Measurements from ENCODE around the gene ETV5.
"Not testable (repeated sequence)": the region's sequence is repeated elsewhere in the genome, so short reads cannot be mapped to it uniquely, and the experiment has no call there.

The ETV5 gene

GRCh38 chr3:186060222-186060621 lies 48.7 kb downstream of the ETV5 start:
- DNase-seq, result no peak

DNA sequence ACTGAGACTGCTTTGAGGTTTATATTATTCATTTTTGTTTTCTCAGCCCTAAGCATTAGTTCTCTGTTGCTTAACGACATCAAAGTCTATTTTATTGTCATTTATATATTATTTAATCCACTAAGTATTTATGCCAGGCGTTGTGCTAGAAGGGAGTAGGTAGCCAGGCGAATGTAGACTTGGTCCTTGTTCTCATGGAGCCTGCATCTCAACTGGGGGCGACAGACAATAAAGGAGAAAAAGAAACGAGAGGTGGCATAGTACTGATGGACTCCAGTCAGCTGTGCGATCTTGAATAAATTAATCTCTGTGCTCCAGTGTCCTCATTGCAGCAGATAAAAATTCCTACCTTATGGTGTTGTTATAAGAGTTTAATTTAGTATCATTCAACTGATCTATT lies 49.7 kb downstream of the ETV5 start:
- no peak for DNase-seq

DNA sequence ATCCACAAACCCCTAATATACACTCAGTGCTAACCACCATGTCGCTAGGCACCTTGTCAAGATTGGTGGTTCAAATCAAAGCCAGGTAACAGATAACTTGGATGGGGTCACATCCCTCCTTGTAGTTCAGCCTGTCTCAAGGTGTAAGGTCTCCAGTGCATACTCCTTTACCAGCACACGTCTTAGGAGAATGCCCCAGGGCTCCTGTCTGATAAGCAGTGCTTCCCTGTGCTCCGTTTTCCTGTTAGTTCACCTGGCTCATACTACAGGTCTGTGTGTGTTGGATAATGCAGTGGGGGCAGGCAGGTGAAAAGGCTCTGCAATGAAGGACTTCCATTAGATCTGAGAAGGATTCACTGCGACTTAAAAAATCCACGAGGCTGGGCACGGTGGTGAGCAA lies 50.7 kb downstream of the ETV5 start:
- DNase-seq, result no peak

- DNase-seq, result no peak
Observed at GRCh38 chr3:186057594-186057993, 51.3 kb downstream of the ETV5 start.

DNA sequence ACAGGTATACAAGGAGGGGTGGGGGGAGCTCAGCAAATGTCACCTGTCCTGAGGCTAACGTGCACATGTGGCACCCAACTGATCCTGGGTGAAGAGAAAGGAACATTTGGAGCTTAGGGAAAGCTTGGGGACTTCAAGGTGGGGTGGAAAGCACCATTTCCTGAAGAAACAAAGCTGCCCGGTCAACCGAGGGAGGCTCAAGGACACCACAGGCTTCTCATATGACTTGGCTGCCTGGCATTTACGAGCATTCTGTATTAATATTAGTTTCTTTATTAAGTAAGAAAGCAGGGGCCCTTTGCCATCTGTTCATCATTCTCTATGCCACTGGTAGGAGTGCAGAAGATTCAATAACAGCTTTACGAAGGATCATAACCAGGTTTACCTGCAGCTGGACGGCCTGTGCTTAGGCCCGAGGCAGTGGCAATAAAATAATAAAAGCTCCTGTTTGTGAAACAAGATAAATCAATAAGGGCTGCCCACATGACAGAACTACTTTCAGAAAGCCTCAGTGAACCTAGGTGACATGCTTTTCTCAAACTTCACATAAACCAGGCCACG lies 54.0 kb downstream of the ETV5 start:
- DNase-seq, result no peak

DNA sequence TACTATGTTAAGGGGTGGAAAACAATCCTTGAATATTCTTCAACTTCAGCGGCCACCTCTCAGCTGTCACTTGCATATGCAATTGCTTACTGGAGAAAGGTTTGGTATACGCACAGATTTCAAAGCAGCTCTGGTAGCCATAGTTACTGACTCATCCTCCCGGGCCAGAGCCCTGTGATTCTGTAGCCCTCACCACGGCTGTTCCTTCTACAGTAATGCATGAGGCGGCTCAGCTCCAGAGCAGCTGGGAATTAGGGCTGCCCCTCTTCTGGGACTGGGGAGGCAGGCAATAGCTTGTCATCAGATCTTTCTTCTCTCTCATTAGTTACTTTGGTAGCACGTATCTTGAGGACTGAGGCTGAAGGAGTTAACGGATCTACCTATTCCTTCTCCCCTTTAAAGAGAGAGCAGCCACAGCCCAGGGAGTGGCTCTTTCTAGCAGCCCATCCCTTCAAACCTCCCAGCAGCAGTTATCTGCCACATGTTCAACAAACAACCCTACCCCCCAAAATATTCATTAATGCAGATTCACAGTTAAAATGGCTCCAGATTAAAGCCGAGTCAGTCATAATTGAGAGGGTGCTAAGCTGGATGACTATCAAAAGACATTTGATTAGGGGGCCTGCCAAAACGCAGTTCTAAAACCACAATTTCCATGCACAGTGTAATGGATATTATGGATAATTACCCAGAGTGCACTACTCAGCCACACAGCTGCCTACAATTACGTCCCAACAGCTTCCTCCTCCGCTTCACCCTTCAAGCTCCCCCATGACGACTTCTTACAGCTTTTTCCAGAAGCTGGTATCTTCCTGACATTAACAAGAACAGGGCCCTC lies 54.7 kb downstream of the ETV5 start:
- DNase-seq, result no peak

DNA sequence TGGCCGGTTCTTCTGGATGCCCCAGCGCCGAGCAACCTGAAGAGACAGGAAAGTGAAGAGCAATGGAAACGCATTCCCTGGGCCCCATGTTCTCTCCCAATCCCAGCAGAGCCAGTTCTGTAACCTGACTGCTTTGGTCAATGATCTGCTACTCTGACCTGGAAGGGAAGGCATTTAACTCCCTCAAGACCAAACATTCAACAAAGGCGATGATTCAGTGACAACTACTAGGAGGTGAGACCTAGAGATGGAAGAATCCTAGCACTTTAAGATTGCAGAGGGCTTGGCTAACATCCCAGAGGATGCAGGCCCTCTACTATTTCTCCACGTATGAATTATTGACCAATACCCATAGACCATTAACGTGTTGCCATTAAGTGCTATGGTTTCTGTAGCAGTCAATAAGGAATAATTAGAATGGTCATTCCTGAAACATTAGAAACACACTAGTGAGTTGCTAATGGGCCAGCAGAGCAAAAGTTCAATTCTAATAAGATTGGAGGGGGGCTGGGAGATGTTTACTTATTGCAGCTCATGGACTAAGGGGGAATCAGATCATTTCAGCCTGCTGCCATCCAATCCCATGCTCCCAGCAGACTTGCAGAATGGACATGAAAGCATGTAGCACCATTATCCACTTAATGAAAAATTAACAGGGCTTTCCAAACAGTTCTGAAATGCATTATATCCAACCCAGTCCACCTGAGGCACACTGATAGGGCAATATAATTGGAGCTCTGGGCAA lies 56.6 kb downstream of the ETV5 start:
- no peak for DNase-seq

DNA sequence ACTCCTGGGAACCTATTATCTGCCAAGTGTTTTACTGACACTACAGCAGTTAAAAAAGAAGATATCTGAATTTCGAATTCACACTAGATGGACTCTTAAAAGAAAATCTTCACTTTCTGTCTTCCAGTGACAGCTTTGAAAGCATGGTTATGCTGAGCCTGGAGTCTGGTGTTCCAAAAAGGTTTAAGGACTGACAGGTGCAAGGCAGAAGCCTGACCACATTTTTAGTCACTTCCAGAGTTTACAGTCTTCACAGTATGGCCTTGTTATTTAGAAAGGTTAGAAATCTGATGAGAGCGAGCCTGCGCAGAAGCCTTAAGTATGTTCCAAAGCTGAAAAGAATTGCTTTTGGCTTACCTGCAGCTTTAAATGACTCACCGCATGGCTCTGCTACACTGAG lies 59.9 kb downstream of the ETV5 start:
- no peak for DNase-seq

- no peak for DNase-seq
Observed at GRCh38 chr3:186048119-186048518, 60.8 kb downstream of the ETV5 start.

- no peak for DNase-seq
Observed at GRCh38 chr3:186046838-186047237, 62.1 kb downstream of the ETV5 start.

- no peak for DNase-seq
Observed at GRCh38 chr3:186044968-186045367, 63.9 kb downstream of the ETV5 start.

DNA sequence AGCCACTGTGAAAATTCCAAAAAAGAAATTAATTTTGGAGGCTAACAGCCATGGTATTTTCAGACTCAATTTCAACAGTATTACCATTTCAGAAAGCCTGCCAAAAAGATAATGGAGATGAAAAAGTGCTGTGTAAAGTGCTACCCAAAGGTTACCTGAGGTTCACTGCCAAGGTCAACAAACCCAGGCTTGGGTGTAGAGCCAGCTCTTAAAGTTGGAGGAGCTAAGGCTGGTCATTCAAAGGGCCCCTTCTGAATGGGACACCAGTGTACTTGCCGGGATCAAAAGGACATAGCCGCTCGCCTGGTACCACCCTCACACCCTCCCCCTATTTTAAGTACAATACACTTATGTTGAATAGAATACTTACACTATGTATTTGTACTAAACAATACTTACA lies 64.5 kb downstream of the ETV5 start:
- DNase-seq, result no peak

DNA sequence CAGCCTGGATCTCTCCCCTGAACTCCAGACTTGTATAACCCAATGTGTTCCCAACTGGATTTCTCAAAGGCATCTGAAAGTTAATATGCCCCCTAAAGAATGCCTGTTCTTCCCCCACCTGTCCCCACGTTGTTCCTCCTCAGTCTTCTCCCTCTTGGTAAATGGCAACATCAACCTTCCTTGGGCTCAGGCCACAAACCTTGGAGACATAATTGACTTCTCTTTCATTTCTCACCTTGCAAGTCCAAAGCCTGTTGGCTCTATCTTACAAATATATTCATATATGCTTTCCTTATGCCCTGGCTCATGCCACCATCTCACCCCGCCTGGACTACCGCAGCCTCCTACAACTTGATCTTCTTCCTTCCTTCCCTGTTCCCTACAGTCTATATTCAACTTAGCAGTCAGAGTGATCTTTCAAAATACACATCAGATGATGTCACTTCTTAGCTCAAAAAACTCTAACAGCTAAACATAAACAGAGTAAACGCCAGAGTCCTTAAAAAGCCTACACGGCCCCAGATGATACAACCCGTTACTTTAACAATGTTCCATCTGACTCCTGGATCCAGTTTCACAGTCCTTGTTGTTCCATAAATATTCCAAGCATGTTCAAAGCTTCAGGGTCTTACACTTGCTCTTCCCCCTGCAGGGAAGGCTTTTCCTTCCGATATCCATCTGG lies 66.2 kb downstream of the ETV5 start:
- DNase-seq, result no peak

GRCh38 chr3:186042036-186042435 lies 66.9 kb downstream of the ETV5 start:
- DNase-seq, result no peak

DNA sequence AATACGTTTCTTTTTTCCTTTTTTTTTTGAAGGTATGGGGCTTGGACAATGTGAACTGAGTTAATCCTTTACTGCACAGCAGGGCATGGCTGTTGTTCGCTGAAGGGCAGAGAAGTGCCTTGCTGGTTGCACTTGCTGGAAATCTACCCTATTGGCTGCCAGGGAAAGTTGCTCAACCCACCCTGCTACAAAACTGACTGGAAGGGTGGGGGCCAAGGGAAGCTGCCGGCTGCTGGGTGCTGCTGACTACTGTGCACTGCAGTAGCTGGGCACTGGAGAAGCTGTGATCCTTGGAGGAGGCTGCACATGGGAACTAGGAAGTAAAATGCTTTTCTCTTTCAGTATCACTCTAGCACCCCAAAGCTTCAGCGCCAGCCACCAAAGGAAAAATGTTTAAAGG lies 70.5 kb downstream of the ETV5 start:
- no peak for DNase-seq

DNA sequence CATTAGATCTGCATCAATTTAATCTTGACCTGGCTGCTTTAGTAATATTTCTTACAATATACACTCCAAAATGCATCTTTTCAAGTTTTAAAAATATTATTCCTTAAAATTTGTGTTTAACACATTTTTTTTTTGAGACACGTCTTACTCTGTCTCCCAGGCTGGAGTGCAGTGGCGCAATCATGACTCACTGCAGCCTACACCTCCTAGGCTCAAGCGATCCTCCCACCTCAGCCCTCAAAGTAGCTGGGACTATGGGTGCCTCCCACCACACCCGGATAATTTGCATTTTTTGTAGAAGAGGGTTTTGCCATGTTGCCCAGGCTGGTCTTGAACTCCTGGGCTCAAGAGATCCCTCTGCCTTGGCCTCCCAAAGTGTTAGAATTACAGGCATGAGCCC lies 73.6 kb downstream of the ETV5 start:
- no peak for DNase-seq

DNA sequence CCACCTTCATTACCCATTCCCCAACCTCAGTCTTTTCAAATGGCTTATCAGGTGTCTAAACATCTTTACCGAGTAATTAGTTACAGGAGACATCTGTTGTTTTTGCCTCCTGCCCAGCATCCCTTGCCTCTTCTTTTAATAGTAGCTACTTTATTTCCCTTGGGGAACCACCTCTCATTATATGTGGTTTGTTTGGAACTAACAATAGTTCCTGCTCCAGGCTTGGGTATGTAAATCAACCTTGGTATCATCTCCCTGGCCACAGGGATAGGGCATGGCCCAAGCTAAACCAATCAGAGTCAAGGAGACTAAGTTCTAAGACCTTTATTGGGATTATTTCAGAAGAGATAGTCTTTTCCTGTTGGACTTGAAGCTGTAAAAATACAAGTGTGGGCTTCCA lies 76.6 kb downstream of the ETV5 start:
- no peak for DNase-seq

DNA sequence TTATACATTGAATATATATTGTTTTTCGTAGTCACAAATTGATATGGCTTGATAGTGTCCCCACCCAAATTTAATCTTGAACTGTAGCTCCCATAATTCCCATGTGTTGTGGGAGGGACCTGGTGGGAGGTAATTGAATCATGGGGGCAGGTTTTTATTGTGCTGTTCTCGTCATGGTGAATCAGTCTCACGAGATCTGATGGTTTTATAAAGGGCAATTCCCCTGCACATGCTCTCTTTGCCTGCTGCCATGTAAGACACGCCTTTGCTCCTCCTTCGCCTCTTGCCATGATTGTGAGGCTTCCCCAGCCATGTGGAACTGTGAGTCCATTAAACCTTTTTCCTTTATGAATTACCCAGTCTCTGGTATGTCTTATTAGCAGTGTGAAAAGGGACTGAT lies 82.9 kb downstream of the ETV5 start:
- DNase-seq, result not testable (repeated sequence)

DNA sequence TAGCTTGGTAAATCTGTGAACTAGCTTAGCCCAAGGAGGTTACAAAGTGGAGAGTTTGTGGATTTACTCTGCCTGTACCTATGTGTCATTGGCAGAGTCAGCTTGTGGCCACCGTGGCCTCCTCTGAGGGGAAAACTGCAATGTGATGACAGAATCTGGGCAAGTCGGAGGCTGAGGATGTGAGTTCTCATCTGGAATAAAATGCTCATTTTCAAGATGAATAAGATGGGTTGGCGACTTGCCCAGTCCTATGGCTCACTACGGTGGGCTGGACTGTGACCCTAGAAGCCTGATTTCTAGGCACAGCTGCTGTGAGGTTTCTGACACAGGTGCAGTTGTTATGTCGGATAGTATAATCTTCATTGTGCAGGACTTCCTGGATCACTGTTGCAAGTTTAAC lies 83.7 kb downstream of the ETV5 start:
- no peak for DNase-seq

DNA sequence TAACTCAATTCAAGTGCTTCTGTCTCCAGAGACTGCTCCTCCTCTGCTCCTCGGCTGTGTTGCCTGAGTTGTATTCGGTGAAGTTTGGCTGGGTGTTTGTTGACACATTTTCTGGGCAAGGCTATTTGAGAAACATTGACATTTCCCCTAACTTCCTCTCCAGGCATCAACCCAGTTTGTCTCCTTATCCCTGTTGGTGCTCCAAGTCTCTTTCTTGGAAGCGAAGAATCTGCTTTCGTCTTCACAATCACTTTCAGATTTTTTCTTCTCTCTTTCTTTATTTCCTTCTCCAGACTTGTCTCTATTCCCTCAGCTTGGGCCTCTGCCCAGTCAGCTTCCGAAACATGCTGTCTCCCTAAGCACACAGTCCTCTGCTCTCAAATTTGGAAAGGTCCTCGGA lies 84.7 kb downstream of the ETV5 start:
- DNase-seq, result no peak

GRCh38 chr3:186022931-186023330 lies 86.0 kb downstream of the ETV5 start:
- DNase-seq, result no peak

DNA sequence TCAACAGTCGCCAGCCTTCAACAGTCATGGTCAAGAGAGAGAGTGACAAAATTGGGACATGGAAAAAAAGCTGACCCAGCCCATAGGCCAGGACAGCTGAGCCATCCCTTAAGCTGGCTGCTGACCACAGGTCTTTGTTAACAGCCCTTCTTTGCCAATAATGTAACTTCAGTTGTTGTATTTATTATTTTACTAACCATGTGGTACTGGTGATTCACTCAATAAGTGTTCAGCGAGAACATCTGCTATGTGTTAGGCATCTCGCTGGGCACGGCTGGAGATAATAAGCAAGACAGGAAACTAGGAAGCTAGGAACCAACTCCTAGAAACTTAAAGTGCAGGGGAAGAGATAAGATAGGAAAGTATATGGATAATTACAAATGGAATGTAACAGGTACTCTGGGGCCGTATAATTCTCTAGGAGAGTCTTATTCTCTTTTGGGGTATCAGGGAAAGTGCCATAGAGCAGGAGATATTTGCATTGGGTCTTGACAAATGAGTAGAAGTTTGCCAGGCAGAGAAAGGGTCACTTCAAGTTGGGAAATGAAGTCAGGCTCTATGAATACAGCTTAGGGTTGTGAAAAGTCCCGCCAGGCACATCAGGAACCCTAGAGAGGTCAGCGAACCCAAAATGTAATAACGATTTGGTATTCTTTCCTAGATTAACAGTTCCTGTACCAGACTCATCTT lies 87.1 kb downstream of the ETV5 start:
- DNase-seq, result no peak

GRCh38 chr3:186021250-186021649 lies 87.6 kb downstream of the ETV5 start:
- DNase-seq, result not testable (repeated sequence)
